NCI-H2227 (cell line): ENCODE measurements around the gene IRGC.
"Not testable (repeated sequence)": the region's sequence is repeated elsewhere in the genome, so short reads cannot be mapped to it uniquely, and the experiment has no call there.

Experiments used
- DNase-seq: peaks from one replicate; lab custom pipeline; 2025; ENCODE audit not compliant: unreplicated experiment; lab: John Stamatoyannopoulos, UW

Gene IRGC, protein sequence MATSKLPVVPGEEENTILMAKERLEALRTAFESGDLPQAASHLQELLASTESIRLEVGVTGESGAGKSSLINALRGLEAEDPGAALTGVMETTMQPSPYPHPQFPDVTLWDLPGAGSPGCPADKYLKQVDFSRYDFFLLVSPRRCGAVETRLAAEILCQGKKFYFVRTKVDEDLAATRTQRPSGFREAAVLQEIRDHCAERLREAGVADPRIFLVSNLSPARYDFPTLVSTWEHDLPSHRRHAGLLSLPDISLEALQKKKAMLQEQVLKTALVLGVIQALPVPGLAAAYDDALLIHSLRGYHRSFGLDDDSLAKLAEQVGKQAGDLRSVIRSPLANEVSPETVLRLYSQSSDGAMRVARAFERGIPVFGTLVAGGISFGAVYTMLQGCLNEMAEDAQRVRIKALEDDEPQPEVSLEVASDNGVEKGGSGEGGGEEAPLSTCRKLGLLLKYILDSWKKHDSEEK

DNA sequence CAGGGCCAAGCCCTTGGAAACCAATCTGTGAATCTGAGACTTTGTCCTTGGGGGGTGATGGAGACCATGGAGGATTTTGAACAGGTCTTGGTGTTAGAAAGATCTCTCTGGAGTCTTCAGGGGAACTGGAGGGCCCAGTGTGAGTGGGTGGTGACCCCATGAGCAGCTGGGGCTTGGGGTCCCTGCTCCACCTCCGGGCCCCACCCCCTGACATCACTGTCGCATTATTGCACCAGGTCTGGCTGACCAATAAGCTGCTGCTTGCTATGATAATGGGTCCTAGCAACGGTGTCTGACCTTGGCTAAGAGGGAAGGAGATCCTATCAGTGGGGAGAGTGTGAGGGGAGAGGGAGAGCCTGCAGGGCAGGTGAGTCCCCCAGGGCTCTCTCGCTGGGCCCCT lies at the start of gene IRGC:
Gene IRGC (plus strand): TSS at position 301 of the 400 bp plus-strand sequence. CDS start 2,483 bp downstream, outside the sequence.
- DNase-seq = no peak

DNA sequence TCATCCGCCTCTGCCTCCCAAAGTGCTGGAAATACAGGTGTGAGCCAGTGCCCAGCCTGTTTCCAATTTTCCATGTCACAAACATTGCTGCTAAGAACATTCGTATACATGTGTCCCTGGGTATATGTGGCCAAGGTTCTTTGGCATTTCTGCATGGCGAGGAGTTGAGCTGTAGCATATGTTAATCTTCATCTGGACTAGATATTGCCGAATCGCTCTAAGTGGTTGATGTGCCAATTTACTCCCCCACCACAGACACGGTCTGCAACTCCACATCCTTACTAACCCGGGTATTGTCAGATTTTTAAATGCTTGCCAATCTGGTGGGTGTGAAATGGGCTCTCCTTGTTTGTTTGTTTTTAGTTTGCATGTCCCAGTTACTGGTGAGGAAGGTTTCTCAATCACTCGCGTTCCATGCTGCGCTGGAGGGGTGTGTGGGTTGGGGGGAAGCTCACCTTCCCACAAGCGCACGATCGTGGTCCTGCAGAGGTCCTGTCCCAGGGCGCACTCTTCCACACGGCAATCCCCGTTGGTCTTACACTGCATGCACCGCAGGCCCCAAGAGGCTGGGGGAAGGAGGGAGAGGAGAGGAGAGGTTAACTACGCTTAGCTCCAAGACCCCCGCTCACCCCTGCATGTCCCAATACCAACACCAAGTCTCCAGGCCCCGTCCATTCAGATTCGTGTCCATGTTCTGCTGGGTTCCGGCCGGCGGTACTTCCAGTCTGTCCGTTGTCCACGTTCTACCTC lies 48.6 kb upstream of the IRGC start:
- DNase-seq = peak; percentile 15

DNA sequence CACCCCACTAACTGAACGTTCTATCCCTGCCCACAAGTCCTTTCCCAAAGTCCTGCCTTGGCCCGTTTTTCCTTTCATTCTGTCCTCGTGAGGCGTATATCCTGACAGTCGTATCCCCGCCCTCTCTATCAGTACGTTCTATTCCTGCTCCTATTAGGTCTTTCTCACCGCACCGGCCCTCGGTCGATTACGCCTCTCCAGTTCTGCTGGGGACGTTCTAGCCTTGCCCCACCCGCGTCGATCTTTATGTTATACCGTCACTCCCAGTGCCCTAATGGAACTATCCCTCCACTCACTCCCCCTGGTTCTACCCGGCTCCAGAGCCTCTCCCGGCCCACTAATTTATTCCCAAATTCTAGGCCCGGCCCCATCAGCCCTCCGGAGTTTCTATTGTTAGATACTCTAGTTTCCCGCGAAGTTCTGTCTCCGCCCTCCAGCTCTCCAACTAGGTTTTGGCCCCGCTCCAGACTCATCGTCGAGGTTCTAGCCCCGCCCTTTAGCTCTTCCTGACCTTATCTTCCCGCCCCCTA lies 47.9 kb upstream of the IRGC start:
- DNase-seq = no peak

DNA sequence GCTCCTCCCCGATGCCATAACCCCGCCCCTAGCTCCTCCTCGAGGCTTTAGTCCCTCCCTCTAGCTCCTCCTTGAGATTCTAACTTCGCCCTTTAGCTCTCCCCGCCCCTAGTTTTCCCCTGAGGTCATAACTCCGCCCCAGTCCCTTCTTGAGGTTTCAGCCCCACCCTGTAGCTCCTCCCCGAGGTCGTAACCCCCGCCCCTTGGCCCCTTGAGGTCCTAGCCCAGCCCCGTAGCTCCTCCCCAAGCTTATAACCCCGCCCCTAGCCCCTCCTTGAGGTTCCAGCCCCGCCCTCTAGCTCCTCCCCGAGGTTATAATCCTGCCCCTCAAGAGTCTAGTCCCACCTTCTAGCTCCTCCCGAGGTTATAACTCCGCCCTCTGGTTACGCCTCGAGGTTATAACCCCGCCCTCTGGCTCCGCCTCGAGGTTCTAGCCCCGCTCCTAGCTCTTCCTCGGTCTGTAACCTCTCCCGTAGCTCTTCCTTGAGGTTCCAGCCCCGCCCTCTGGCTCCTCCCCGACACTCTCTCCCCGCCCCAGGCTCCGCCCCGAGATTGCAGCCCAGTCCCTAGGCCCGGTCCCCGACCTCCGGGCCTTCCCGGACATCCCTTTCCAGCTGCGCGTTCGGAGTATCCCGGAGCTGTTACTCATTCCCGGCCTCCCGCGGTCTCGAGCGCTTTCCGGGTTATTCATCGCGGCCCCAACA lies 47.3 kb upstream of the IRGC start:
- peak; percentile 98 for DNase-seq

DNA sequence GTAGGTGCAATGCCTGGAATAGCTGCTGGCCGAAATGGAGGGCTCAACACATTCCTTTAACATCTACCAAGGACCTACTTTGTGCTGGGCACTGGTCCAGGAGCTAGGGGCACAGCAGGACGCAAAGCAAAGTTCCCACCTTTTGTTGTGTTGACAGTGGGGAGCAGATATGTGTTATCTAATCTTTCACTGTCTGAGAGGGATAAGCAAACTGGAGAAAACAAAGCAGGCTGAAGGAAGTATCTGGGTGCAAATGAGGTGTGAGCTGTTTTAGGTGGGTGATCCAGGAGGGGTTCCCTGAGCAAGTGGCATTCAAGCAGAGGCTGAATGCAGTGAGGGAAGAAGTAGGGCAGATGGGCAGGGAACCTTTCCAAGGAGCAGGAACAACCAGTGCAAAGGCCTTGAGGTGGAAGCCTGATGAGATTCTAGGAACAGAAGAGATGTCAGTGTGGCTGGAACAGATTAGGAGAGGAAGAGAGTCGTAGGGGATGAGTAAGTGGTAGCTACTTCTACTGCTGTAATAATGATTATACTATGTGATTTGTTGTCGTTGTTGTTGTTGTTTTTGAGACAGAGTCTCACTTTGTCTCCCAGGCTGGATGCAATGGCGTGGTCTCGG lies 43.7 kb upstream of the IRGC start:
- DNase-seq = no peak

DNA sequence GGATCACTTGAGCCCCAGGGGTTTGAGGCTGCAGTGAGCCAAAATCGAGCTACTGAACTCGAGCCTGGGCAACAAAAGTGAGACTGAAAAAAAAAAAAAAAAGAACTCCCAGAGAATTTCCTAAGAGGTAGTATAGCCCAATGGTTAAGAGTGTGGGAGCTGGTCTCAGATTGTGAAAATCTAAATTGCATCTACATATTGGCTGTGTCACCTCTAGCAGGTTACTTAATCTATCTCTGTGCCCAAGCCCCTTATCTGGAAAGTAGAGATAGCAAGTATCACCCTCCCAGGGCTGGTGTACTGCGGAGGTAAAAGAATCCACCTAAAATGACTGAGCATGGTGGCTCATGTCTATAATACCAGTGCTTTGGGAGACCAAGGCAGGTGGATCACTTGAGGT lies 42.2 kb upstream of the IRGC start:
- no peak for DNase-seq

DNA sequence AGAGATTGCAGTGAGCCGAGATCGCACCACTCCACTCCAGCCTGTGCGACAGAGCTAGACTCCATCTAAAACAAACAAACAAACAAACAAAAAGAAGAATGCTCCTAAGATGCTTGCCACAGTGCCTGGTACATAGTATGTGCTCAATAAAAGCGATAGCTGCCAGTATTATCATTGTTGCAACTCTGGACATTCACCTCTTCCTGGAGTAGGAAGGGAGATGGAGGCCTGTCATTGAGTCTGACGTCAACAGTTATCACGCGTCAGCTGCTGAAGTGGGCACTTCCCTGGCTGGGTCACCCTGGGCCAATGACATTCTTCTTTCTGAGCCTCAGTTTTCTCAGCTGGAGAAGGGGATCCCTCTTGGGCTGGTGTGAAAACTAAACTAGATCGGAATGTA lies 41.7 kb upstream of the IRGC start:
- no peak for DNase-seq

DNA sequence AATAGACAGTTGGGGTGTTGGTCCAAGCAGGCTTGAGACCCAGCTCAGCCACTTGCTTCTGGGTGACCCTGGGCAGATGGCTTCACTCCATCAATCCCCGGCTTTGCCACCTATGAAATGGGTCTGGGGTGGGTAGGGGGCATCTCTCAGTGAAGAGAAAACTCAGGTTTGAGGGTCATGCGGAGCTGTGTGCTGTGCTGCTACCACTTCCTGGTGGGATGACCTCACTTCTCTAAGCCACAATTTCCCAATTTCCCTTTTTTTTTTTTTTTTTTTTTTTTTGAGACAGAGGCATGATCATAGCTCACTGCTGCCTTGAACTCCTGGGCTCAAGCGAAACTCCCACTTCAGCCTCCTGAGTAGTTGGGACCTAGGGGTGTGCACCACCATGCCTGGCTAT lies 41.3 kb upstream of the IRGC start:
- no peak for DNase-seq

DNA sequence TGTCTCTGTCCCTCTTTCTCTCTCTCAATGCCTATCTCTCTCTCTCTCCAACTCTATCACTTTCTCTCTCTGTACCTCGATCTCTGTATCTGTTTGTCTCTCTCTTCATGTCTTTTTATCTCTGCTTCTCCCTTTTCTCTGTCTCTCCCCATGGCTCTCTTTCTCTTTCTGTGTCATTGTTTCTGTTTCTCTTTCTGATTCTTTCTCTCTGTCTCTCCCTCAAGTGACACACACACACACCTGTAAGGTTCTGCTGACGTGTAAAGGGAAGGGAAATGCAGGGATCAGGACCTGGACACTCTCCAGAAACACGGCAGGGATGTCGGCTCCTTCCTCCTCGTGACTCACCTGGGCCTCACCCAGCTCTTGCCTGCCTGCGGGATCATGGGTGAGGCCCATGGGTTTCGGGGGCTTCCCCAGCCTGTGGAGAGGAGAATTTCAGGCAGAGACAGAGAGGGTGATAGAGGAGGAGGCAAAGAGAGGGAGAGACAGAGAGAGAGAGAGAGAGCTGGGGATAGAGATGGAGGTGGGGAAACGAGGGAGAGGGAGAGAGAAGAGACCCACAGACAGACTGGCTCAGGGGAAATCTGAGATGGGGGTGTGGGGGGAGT lies 40.5 kb upstream of the IRGC start:
- no peak for DNase-seq

DNA sequence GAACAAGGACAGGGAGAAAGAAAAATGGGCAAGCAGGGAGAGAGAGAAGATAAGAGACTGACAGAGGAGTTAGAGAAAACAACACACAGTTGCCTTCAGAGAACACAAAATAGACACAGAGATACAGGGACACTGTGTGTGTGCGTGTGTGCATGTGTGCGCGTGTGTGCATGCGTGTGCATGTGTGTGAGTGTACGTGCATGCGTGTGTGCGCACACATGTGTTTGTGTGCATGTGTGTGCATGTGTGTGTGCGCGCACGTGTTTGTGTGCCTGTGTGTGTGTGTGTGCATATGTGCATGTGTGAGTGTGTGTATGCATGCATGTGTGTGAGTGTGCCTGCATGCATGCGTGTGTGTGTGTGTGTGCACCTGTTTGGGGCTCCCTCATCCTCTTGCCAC lies 40.0 kb upstream of the IRGC start:
- DNase-seq = no peak

DNA sequence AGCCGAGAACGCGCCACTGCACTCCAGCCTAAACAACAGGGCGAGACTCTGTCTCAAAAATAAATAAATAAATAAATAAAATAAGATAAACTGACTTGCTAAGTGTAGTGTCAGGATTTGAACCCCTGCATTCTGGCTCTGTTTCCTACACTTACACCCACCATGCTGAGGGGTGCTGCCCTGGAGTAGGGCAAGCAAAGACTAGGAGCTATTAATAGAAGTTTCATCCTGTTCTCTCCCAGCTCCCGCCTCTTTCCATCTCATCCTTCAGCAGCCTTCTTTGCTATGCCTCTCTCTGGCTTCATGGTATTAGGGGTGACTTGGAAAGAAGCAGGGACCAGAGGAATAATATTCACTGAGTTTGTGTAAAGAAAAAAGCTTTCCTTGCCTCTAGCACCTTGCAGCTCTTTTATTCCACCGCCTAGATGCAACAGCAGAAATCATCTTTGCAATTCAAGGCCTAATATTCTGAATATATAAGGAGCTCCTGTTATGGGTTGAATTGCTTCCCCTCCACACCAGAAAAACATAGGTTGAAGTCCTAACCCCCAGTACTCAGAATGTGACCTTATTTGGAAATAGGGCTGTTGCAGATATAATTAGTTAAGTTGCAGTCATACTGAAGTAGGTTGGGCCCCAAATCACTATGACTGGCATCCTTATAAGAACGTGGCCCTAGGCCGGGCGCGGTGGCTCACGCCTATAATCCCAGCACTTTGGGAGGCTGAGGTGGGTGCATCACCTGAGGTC lies 37.2 kb upstream of the IRGC start:
- no peak for DNase-seq

DNA sequence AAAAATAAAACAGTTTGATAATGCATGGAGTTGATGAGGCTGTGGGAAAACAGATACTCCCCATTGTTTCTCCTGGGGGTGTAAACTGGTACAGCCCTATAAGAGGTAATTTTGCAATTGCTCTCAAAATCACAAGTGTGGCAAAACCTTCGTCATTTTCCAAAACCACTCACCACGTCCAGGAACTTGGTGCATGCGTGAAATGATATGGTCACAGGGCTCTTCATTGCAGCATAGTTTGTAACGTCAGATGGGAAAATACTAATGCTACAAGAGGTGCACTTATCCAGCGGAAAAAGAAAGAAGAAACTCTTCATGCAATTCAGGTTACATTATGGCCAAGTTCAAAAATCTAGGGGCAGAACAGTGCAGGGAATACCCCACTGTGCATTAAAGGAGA lies 34.1 kb upstream of the IRGC start:
- no peak for DNase-seq

DNA sequence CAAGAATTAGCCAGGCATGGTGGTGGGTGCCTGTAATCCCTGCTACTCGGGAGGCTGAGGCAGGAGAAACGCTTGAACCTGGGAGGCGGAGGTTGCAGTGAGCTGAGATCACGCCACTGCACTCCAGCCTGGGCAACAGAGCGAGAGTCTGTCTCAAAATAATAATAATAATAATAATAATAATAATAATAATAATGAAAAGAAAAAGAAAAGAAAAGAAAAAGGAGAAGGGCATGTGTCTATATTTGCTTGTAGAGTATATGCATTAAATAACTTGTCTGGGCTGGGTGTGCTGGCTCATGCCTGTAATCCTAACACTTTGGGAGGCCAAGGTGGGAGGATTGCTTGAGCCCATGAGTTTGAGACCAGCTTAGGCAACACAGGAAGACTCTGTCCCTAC lies 33.6 kb upstream of the IRGC start:
- DNase-seq = not testable (repeated sequence)

DNA sequence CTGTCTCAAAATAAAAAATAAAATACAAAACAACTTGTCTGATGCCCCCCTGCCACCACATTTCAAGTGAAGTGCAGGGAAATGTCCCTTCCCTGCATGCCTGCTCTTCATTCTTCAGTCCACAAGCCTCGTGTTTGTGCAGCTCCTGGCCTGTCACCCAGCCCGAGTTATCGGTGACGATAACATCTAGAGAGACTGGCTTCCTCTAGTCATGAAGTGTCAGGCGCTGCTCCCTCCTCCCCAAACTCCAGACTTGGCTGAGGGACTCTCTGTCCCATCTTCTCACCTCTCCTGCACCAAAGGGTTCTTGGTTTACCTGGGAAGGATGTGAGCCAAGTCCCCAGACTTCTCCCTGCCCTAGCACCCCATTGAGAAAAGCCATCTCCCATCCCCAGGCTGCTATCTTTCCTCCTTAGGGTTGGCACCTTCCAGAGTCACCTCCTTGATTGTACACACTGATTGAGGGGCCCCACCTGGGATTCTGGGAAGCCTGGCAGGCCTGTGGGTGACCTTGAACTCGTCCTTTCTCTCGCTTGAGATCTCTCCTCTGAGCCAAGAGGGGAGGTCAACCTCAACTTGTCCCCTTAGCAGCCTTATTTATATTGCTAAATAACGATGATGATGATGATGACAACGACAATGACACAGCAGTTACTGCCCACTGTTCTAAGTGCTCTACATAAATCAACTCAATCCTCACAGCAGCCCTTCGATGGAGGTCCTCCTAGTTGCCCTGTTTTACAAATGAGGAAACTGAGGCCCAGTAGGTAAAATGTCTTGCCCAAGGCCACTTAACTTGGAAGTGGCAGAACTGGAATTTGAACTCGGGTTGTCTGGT lies 32.8 kb upstream of the IRGC start:
- DNase-seq = no peak

DNA sequence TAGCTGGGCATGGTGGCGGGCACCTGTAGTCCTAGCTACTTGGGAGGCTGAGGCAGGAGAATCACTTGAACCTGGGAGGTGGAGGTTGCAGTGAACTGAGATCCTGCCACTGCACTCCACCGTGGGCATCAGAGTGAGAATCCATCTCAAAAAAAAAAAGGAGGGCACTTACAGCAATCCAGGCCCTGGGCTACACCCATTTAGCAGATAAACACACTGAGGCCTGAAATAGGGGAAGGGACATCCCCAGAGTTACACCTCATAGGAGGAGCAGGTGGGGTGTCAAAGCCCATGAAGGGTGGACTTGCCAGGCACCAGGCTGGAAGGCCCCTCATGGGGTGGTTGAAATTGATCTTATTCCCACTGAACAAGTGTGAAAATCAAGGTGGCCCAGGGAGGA lies 32.0 kb upstream of the IRGC start:
- DNase-seq = no peak

DNA sequence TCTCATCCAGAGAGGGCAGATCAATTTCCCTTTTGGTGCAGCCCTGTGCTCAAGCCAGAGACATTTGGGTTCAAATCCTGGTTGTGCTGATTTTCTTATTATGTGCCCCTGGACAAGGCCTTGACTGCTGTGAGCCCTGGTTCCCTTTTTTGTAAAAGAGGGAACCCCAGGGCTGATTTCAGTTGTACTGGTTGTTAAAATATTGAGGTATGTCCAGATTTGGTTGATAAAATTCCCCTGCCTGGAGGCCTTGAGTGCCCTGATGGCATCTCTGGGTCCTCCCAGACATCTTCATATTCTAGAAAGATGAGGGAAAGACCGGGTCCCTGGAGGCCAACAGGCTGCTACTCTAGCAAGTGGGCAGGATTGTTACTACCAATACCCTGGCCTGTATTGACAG lies 31.6 kb upstream of the IRGC start:
- no peak for DNase-seq

DNA sequence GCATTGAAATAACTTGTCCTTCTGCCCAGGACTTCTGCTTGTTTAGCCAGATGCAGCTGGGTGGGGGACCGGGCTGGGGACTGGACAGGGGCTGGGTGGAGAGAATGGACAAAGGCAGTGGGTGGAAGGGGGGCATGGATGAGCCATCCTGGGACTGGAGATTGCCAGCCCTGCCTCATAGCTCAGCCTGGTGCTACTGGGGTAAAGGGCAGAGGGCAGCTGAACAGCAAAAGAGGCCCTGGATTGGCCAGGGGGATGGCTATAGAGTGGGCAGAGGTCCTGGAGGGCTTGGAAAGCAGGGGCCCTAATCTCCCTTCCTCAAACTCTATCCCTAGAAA lies 28.2 kb upstream of the IRGC start:
- DNase-seq = no peak

DNA sequence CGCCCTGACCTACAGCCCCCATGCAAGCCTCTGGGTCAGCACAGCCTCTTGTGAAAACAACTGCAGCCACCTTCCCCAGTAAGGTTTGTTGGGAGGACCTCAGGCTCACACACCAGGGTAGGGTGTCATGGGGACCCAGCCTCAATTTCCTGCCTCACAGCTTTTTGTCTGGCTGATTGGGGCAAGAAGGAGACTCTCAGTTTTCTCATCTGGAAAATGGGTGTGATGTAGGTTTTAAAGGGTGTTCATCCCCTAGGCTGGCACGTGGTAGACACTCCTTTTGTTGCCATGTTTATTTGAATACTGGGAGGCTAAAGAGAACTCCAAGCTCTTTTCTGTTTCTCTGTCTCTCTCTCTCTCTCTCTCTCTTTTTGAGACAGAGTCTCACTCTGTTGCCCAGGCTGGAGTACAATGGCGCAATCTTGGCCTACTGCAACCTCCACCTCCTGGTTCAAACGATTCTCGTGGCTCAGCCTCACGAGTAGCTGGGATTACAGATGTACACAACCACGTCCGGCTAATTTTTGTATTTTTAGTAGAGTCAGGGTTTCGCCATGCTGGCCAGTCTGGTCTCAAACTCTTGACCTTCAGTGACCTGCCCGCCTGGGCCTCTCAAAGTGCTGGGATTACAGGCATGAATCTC lies 27.7 kb upstream of the IRGC start:
- DNase-seq = no peak

DNA sequence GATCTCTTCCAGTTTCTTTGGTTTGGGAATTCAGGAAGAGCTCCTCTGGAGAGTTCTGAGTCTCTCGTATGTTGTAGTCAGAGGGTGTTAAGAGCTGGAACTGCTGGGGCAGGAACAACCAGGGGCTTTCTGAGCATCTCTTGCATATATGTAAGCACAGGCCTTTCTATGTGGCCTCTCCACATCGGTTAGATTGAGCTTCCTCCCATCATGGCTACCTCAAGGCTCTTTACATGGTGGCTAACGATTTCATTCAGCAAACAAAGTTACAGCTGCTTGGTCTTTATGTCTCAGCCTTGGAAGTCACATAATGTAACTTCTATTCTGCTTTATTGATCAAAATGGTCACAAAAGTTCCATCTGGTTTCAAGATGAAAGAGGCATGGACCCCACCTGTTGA lies 25.4 kb upstream of the IRGC start:
- DNase-seq = no peak
